PC-9 (cell line): ENCODE results near the gene WNK2.

Source experiments
- CTCF ChIP-seq: fragments of 200-600 bp; sonication (generic); conservative IDR thresholded peaks from 2 replicates; pipeline ENCODE4 v1.6.1; 2017; ENCODE audit warnings: mixed run types, antibody characterized with exemption, mild to moderate bottlenecking, moderate library complexity
- EZH2 ChIP-seq: fragments of 200-600 bp; sonication (generic); IDR thresholded peaks from 2 replicates; pipeline ENCODE4 v1.8.0; 2017; ENCODE audit warnings: antibody characterized with exemption, low read depth

GRCh38 chr9:93188426-93189368, 4.8 kb downstream of the WNK2 start:
- TF ChIP-seq CTCF (no peak), EZH2 (no peak)
